ENCODE results near the gene CCR3.

Gene CCR3

GRCh38 chr3:46299608-46300460, 57.6 kb downstream of the CCR3 start:
- TF ChIP-seq, protein P1, sequence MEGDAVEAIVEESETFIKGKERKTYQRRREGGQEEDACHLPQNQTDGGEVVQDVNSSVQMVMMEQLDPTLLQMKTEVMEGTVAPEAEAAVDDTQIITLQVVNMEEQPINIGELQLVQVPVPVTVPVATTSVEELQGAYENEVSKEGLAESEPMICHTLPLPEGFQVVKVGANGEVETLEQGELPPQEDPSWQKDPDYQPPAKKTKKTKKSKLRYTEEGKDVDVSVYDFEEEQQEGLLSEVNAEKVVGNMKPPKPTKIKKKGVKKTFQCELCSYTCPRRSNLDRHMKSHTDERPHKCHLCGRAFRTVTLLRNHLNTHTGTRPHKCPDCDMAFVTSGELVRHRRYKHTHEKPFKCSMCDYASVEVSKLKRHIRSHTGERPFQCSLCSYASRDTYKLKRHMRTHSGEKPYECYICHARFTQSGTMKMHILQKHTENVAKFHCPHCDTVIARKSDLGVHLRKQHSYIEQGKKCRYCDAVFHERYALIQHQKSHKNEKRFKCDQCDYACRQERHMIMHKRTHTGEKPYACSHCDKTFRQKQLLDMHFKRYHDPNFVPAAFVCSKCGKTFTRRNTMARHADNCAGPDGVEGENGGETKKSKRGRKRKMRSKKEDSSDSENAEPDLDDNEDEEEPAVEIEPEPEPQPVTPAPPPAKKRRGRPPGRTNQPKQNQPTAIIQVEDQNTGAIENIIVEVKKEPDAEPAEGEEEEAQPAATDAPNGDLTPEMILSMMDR (IDR thresholded peaks at IDR 0.05; ENCODE audit: low read length, missing control alignments) = no peak
- DNase-seq (ENCODE audit: low read depth) = no peak

DNA sequence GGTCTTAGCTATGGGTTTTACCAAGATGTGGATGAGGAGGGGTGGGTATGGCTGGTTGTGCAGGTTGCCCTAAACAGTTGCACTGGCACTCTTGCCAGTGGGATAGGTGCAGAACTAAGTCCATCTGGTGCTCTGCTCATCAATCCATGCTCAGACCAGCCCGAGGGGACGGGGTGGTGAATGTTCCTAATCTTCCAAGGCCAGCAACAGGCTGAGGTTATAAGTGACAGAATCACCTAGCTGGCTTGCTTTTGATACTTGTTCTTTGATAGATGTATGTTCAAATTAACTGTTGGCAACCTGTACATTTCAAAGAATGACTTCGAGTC, 58.2 kb downstream of the CCR3 start:
- no peak overlapping the region for H3K4me3 ChIP-seq (replicated peaks; ENCODE audit: low read depth, low read length)
- DNase-seq (ENCODE audit: low read depth) = no peak
- TF ChIP-seq, protein P1 (IDR thresholded peaks at IDR 0.05; ENCODE audit: low read length, missing control alignments) = no peak

More at GRCh38 chr3:46299608-46300460, 57.6 kb downstream of the CCR3 start:
- H3K4me3 ChIP-seq (replicated peaks; ENCODE audit: low read depth, low read length) = no peak overlapping the region

- no peak overlapping the region for H3K4me3 ChIP-seq (replicated peaks; ENCODE audit: low read depth, low read length)
- no peak for DNase-seq (ENCODE audit: low read depth)
- TF ChIP-seq, protein P1 (IDR thresholded peaks at IDR 0.05; ENCODE audit: low read length, missing control alignments) = no peak
These were observed 59.0 kb downstream of the CCR3 start for GRCh38 chr3:46301122-46301835.

GRCh38 chr3:46303240-46303639, 61.0 kb downstream of the CCR3 start:
- H3K4me3 ChIP-seq (replicated peaks; ENCODE audit: low read depth, low read length) = no peak overlapping the region
- TF ChIP-seq, protein P1 (IDR thresholded peaks at IDR 0.05; ENCODE audit: low read length, missing control alignments) = no peak
- DNase-seq (ENCODE audit: low read depth) = no peak

- H3K4me3 ChIP-seq (replicated peaks; ENCODE audit: low read depth, low read length) = no peak overlapping the region
- no peak for DNase-seq (ENCODE audit: low read depth)
- TF ChIP-seq, protein P1 (IDR thresholded peaks at IDR 0.05; ENCODE audit: low read length, missing control alignments) = no peak
These were observed 62.5 kb downstream of the CCR3 start for GRCh38 chr3:46304739-46305138.

- H3K4me3 ChIP-seq (replicated peaks; ENCODE audit: low read depth, low read length) = no peak overlapping the region
- TF ChIP-seq, protein P1 (IDR thresholded peaks at IDR 0.05; ENCODE audit: low read length, missing control alignments) = no peak
- peak; percentile 58 for DNase-seq (ENCODE audit: low read depth)
These were observed 70.7 kb downstream of the CCR3 start for GRCh38 chr3:46312991-46313390.

All from fibroblast of pulmonary artery (primary cell).